GM12891 (cell line): Measurements from ENCODE around the gene NAALADL2.

Experiments used
- PAX5 ChIP-seq: IDR thresholded peaks from 2 replicates; pipeline ENCODE4 v1.6.1; 2011; ENCODE audit warnings: low read length, moderate library complexity, mild to moderate bottlenecking; ENCODE audit not compliant: insufficient read depth, severe bottlenecking
- POLR2A ChIP-seq: IDR thresholded peaks from 2 replicates; pipeline ENCODE4 v1.6.1; 2011; ENCODE audit warnings: low read depth, low read length, control low read depth
- POLR2AphosphoS5 ChIP-seq: IDR thresholded peaks from 2 replicates; pipeline ENCODE4 v1.6.1; 2011; ENCODE audit warnings: low read depth, low read length, control low read depth
- POU2F2 ChIP-seq: IDR thresholded peaks from 2 replicates; pipeline ENCODE4 v1.6.1; 2011; ENCODE audit warnings: low read depth, mild to moderate bottlenecking, control low read depth, low read length, moderate library complexity
- SPI1 ChIP-seq: IDR thresholded peaks from 2 replicates; pipeline ENCODE4 v1.6.1; 2011; ENCODE audit warnings: low read depth, low read length, control low read depth
- TAF1 ChIP-seq: IDR thresholded peaks from 2 replicates; pipeline ENCODE4 v1.6.1; 2011; ENCODE audit warnings: low read depth, low read length, control low read depth

DNA sequence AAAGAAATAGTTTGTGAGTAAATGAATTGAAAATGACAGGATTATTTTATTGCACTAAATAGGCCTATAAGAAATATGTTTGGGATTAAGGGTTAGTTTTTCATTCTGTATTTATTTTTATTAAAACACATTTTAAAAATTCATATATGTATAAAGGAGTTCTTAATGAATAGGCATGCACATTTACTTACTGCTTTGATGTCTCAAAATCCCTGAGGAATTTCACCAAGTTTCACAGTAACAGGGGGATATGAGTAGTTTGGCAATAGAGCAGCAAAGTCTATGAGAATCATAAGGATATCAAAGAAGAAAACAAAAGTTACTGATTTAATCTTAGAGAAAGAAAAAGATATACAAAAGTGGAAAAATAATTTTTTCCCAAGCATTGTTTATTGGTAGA is 411.7 kb downstream of the NAALADL2 start:
- TF ChIP-seq SPI1 (no peak), POLR2A (no peak), POLR2AphosphoS5 (no peak), TAF1 (no peak), POU2F2 (no peak), PAX5 (no peak)
